GM18870 (cell line): Measurements from ENCODE around the gene HCAR2.
"Not testable (repeated sequence)": the region's sequence is repeated elsewhere in the genome, so short reads cannot be mapped to it uniquely, and the experiment has no call there.

Experiments used
- ATAC-seq: cut with Tn5 transposase; IDR thresholded peaks from one replicate; pipeline ENCODE4 v1.9.1; 2021; ENCODE audit warnings: moderate library complexity; ENCODE audit not compliant: unreplicated experiment

The HCAR2 gene

GRCh38 chr12:122665759-122666158 lies 37.4 kb downstream of the HCAR2 start:
- no peak for ATAC-seq

DNA sequence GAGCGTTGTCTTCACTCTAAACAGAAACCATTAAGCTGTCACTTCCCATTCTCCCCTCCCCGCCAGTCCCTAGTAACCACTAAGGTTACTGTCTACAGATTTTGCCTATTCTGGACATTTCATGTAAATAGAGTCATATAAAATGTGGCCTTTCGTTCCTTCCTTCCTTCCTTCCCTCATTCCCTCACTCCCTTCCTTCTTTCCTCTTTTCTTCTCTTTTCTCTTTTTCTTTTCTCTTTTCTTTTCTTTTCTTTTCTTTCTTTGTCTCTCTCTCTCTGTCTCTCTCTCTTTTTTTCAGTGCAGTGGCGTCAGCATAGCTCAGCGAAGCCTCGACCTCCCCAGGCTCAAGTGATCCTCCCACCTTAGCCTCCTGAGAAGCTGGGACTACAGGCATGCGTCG lies 37.8 kb downstream of the HCAR2 start:
- no peak for ATAC-seq

GRCh38 chr12:122661938-122662337 lies 41.2 kb downstream of the HCAR2 start:
- ATAC-seq: no peak

GRCh38 chr12:122661246-122661645 lies 41.9 kb downstream of the HCAR2 start:
- ATAC-seq: no peak

DNA sequence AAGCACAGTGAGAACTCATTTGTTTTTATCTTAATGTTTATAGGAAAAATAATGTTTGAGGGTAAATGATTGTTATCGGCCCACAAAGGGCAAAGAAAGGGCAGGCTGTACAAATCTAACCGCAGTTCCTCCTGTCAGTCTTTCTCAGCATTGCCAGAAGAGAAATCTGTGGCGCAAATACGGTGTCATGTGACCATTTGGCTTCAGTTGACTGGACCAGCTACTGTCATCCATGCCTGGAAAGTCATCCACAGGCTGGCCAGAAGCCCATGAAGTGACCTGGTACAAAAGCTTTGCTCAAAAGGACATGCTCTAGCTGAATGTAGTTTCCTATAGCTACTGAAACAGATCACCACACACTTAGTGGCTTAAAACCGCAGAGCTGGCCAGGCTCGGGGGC lies 43.6 kb downstream of the HCAR2 start:
- no peak for ATAC-seq

DNA sequence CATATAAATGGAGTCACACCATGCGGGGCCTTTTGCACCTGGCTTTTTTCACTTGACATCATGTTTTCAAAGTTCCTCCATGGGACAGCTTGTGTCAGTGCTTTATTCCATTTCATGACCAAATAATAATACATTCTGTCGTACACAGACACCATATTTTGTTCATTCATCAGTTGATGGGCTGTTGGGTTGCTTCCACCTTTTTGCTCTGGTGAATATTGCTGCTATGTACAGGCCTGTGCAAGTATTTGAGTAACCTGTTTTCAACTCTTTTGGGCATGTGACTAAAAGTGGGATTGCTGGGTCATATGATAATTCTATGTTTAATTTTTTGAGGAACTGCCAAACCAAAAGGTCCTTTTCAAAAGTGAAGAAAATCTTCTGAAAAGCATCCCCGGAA lies 46.9 kb downstream of the HCAR2 start:
- no peak for ATAC-seq

DNA sequence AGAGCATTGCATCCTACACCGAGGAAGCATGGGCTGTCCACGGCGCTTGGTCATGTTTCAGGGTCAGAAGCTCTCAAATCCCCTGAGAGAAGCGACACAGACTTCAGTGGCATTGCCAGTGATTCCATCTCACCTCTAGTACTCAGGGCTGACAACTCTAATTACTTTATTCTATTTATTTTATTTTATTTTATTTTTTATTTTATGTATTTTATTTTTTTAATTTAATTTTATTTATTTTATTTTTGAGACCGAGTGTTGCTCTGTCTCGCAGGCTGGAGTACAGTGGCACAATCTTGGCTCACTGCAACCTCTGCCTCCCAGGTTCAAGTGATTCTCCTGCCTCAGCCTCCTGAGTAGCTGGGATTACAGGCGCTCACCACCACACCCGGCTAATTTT lies 49.9 kb downstream of the HCAR2 start:
- ATAC-seq: not testable (repeated sequence)

DNA sequence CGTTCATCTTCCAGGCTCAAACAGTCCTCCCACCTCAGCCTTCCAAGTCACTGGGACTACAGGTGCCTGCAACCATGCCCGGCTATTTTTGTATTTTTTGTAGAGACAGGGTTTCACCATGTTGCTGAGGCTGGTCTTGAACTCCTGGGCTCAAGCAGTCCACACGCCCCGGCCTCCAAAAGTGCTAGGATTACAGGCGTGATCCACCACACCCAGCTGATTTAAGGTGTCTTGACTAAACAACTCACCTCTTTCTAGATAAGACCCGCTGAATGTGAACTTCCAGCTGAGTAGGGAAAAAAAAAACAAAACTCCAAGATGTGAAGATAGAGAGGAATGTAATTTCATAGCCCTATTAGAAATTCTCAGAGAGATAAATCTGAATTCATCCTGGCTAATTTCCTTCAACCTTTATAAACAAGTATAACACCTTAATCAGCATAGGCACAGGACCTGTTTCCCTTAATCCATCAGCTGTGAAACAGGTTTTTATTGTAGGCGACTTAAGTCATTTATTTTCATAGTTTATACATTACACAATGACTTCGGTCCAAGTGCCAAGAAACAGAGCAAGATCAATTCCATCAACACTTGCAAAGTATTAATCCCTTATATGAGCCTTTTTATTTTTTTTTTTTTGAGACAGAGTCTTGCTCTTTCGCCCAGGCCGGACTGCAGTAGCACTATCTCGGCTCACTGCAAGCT lies 51.5 kb downstream of the HCAR2 start:
- no peak for ATAC-seq
